Fibroblast of lung (primary cell): Measurements from ENCODE around the gene CHPF2. TPM values are rescaled to one million over a fixed set of nuclear protein-coding genes. Genes with fewer than 3 reads are reported as not detected.

Experiments
- DNase-seq, 2 donors: peaks; one replicate each; pipeline versions ENCODE4 v3.0.0 to v3.0.0-alpha.2; 2010; ENCODE audit warnings: low read depth in 2 of 2
- H2AFZ ChIP-seq: 2 replicates; pipeline ENCODE4 v1.5.1; 2012; ENCODE audit warnings: low read length, control low read depth, inconsistent platforms
- H3K27ac ChIP-seq: 2 replicates; pipeline ENCODE4 v1.5.1; 2011; ENCODE audit warnings: low read length, control low read depth; ENCODE audit not compliant: insufficient read depth
- H3K27me3 ChIP-seq: 2 replicates; pipeline ENCODE4 v1.5.1; 2011; ENCODE audit warnings: mild to moderate bottlenecking, low read length; ENCODE audit not compliant: control insufficient read depth, insufficient read depth
- H3K36me3 ChIP-seq: 2 replicates; pipeline ENCODE4 v1.5.1; 2011; ENCODE audit warnings: low read length; ENCODE audit not compliant: control insufficient read depth, insufficient read depth
- H3K4me1 ChIP-seq: 2 replicates; pipeline ENCODE4 v1.5.1; 2011; ENCODE audit warnings: low read length; ENCODE audit not compliant: control insufficient read depth, insufficient read depth; ENCODE audit errors: extremely low read depth
- H3K4me2 ChIP-seq: 2 replicates; pipeline ENCODE4 v1.5.1; 2011; ENCODE audit warnings: low read length, control low read depth; ENCODE audit not compliant: insufficient read depth; ENCODE audit errors: extremely low read depth
- H3K4me3 ChIP-seq, 4 experiments: fragments of 200-600 bp in 1 of 4; sonication (generic) in 1 of 4; replicated peaks in 1 of 4; 2 replicates each; pipeline ENCODE4 v1.5.1; 2011 to 2016; ENCODE audit warnings: low read length in 4 of 4, low read depth in 3 of 4, mild to moderate bottlenecking in 3 of 4, control low read depth in 2 of 4, inconsistent platforms in 1 of 4, mixed read lengths in 1 of 4; ENCODE audit not compliant: insufficient read depth in 1 of 4; ENCODE audit errors: control extremely low read depth in 1 of 4
- H3K79me2 ChIP-seq: 2 replicates; pipeline ENCODE4 v1.5.1; 2012; ENCODE audit warnings: mild to moderate bottlenecking, low read length, inconsistent platforms; ENCODE audit not compliant: control insufficient read depth, insufficient read depth
- H3K9ac ChIP-seq: 2 replicates; pipeline ENCODE4 v1.5.1; 2011; ENCODE audit warnings: mild to moderate bottlenecking, low read length, control low read depth; ENCODE audit not compliant: insufficient read depth
- H3K9me3 ChIP-seq: 2 replicates; pipeline ENCODE4 v1.5.1; 2012; ENCODE audit warnings: low read depth, low read length; ENCODE audit not compliant: control insufficient read depth, insufficient read depth
- H4K20me1 ChIP-seq: 2 replicates; pipeline ENCODE4 v1.5.1; 2011; ENCODE audit warnings: low read length; ENCODE audit not compliant: control insufficient read depth, insufficient read depth; ENCODE audit errors: extremely low read depth
- CTCF ChIP-seq, 2 donors: IDR thresholded peaks in 1 of 2; conservative IDR thresholded peaks in 1 of 2; 1 replicate in 1 of 2; 2 replicates in 1 of 2; pipeline ENCODE4 v1.5.1; 2011 to 2012; ENCODE audit warnings: low read length in 2 of 2, control low read depth in 1 of 2, inconsistent platforms in 1 of 2, low read depth in 1 of 2, mild to moderate bottlenecking in 1 of 2
- EZH2 ChIP-seq: IDR thresholded peaks from 2 replicates; pipeline ENCODE4 v1.5.1; 2012; ENCODE audit warnings: low read length, control low read depth, mild to moderate bottlenecking; ENCODE audit errors: missing control alignments
- polyA plus RNA-seq, 2 donors: library from polyadenylated mRNA; depleted of rRNA in 1 of 2; stranded (reverse) in 1 of 2; unstranded in 1 of 2; fragments of >200 nt; gene quantifications; 2 replicates each; pipeline ENCODE4 v1.2.1, GENCODE V29; 2011 to 2012; ENCODE audit warnings: missing spikeins in 1 of 2
- total RNA-seq: library from RNA; depleted of rRNA; stranded (reverse); fragments of >200 nt; gene quantifications from 2 replicates; pipeline ENCODE4 v1.2.1, GENCODE V29; 2014

CHPF2 gene
- total and polyA plus RNA-seq, 2 donors (not counting 1 experiment from before 2014, with no cell fraction given), result 42.5 to 46.7 TPM

GRCh38 chr7:151257990-151258389, 25.7 kb downstream of the CHPF2 start:
- Histone ChIP-seq H3K27ac (no peak overlapping the region), H3K4me1 (peaks cover 2% of the 10 kb centered on the region), H3K9ac (no peak overlapping the region), H3K27me3 (peaks cover 24% of the 10 kb centered on the region), H3K36me3 (no peaks in the 10 kb centered on the region), H3K4me3 (no peak overlapping the region), H2AFZ (no peak overlapping the region), H3K9me3 (no peaks in the 10 kb centered on the region), H3K4me2 (no peak overlapping the region), H3K79me2 (no peaks in the 10 kb centered on the region), H4K20me1 (no peaks in the 10 kb centered on the region)
- DNase-seq, result no peak
- no peak for TF ChIP-seq CTCF (conservative IDR thresholded peaks at IDR 0.05 in 1 of 2, IDR thresholded peaks at IDR 0.05 in 1 of 2; ENCODE audit: low read depth in 1 of 2, low read length in 2 of 2)
- TF ChIP-seq EZH2, result no peak

- Histone ChIP-seq H3K79me2 (no peaks in the 10 kb centered on the region), H3K9me3 (no peaks in the 10 kb centered on the region), H3K27me3 (peaks cover 29% of the 10 kb centered on the region), H3K4me2 (no peak overlapping the region), H3K4me3 (no peak overlapping the region), H3K9ac (no peak overlapping the region), H3K36me3 (no peaks in the 10 kb centered on the region), H3K4me1 (no peaks in the 10 kb centered on the region), H4K20me1 (no peaks in the 10 kb centered on the region), H3K27ac (no peak overlapping the region), H2AFZ (no peak overlapping the region)
- DNase-seq, result no peak
- TF ChIP-seq CTCF (conservative IDR thresholded peaks at IDR 0.05 in 1 of 2, IDR thresholded peaks at IDR 0.05 in 1 of 2; ENCODE audit: low read depth in 1 of 2, low read length in 2 of 2) (no peak), EZH2 (no peak)
These were observed 28.2 kb downstream of the CHPF2 start for GRCh38 chr7:151260471-151260870.

GRCh38 chr7:151260883-151261282, 28.6 kb downstream of the CHPF2 start:
- no peaks in the 10 kb centered on the region for H3K79me2 ChIP-seq

More at GRCh38 chr7:151260883-151261282, 28.6 kb downstream of the CHPF2 start:
- Histone ChIP-seq H3K4me3 (no peak overlapping the region), H4K20me1 (no peaks in the 10 kb centered on the region), H3K27ac (no peak overlapping the region), H3K9me3 (no peaks in the 10 kb centered on the region), H3K4me2 (no peak overlapping the region), H3K27me3 (peaks cover 29% of the 10 kb centered on the region), H3K9ac (no peak overlapping the region), H3K4me1 (no peaks in the 10 kb centered on the region), H2AFZ (no peak overlapping the region), H3K36me3 (no peaks in the 10 kb centered on the region)
- TF ChIP-seq EZH2, result no peak
- no peak for DNase-seq
